Transverse colon (tissue), 4 donors: ENCODE measurements around the gene EPB41L4B. TPM values are rescaled to one million over a fixed set of nuclear protein-coding genes. Genes with fewer than 3 reads are reported as not detected.
"Not testable (repeated sequence)": the region's sequence is repeated elsewhere in the genome, so short reads cannot be mapped to it uniquely, and the experiment has no call there.

Experiments
- DNase-seq: peaks from one replicate; pipeline ENCODE4 v3.0.0-alpha.2; 2019
- H3K27ac ChIP-seq, 4 donors: fragments of 200-600 bp; sonication (generic); 2 replicates each; pipeline ENCODE4 v1.5.1; 2016 to 2018; ENCODE audit warnings: inconsistent platforms in 4 of 4
- H3K27me3 ChIP-seq: fragments of 200-600 bp; sonication (generic); 2 replicates; pipeline ENCODE4 v1.5.1; 2017; ENCODE audit warnings: inconsistent platforms
- H3K36me3 ChIP-seq, 4 donors: fragments of 200-600 bp; sonication (generic); 2 replicates each; pipeline ENCODE4 v1.5.1; 2017 to 2019; ENCODE audit warnings: inconsistent platforms in 4 of 4
- H3K4me1 ChIP-seq, 4 donors: fragments of 200-600 bp; sonication (generic); 2 replicates each; pipeline ENCODE4 v1.5.1; 2017 to 2020; ENCODE audit warnings: inconsistent platforms in 4 of 4
- H3K4me3 ChIP-seq, 4 donors: fragments of 200-600 bp; sonication (generic); 1 replicate in 1 of 4; 2 replicates in 3 of 4; pipeline versions ENCODE4 v1.5.1 to v1.6.1; 2017 to 2019; ENCODE audit warnings: inconsistent platforms in 4 of 4
- H3K9me3 ChIP-seq, 2 donors: fragments of 200-600 bp; sonication (generic); 2 replicates each; pipeline ENCODE4 v1.5.1; 2017 to 2019; ENCODE audit warnings: inconsistent platforms in 2 of 2
- EP300 ChIP-seq: sonication (generic); formaldehyde crosslinking; IDR thresholded peaks from one replicate; pipeline ENCODE4 v1.6.1; 2017; ENCODE audit warnings: antibody characterized with exemption, low read depth
- POLR2A ChIP-seq: fragments of 450-650 bp; IDR thresholded peaks from one replicate; pipeline ENCODE4 v1.6.1; 2016; ENCODE audit warnings: antibody characterized with exemption, mild to moderate bottlenecking, moderate library complexity
- POLR2AphosphoS5 ChIP-seq, 3 donors: sonication (generic); formaldehyde crosslinking; IDR thresholded peaks; one replicate each; pipeline ENCODE4 v1.6.1; 2016; ENCODE audit warnings: antibody characterized with exemption in 3 of 3
- WGBS, 2 donors: methylation state at CpG; one replicate each; pipeline ENCODE4 v1.1.5; 2018; ENCODE audit warnings: low coverage in 1 of 2; 5-methylcytosine and 5-hydroxymethylcytosine counted together
- in situ Hi-C, 4 donors: fragments of 200-750 bp; cut with MboI; loops; one replicate each; pipeline versions ENCODE4 v1.15.0 to v1.15.1; 2017; ENCODE audit warnings: low sequenced_read_pairs in 3 of 4, low pct_ligation_motif_present in 1 of 4, low pct_unique_long_range_greater_than_20kb in 1 of 4
- intact Hi-C: fragments of 100-400 bp; cut with DNase I; formaldehyde crosslinking; loops from one replicate; pipeline ENCODE4 v1.15.1; 2023; ENCODE audit warnings: low total_unique reads
- total RNA-seq, 4 donors: library from RNA; depleted of rRNA; stranded (reverse); fragments of >200 nt; gene quantifications; one replicate each; pipeline ENCODE4 v1.1.0, GENCODE V29; 2016
- TF ChIP-seq, protein P1 (sequence below), 5 experiments: fragments of 200-600 bp in 3 of 5; fragments of 450-650 bp in 2 of 5; sonication (generic) in 3 of 5; IDR thresholded peaks; 1 replicate in 2 of 5; 2 replicates in 3 of 5; pipeline ENCODE4 v1.5.1; 2016 to 2017; ENCODE audit warnings: antibody characterized with exemption in 5 of 5, inconsistent platforms in 3 of 5, mild to moderate bottlenecking in 2 of 5, moderate library complexity in 1 of 5

The EPB41L4B gene
- total RNA-seq, 4 donors from 2014 or later: 76.8 to 159 (median 110) TPM

DNA sequence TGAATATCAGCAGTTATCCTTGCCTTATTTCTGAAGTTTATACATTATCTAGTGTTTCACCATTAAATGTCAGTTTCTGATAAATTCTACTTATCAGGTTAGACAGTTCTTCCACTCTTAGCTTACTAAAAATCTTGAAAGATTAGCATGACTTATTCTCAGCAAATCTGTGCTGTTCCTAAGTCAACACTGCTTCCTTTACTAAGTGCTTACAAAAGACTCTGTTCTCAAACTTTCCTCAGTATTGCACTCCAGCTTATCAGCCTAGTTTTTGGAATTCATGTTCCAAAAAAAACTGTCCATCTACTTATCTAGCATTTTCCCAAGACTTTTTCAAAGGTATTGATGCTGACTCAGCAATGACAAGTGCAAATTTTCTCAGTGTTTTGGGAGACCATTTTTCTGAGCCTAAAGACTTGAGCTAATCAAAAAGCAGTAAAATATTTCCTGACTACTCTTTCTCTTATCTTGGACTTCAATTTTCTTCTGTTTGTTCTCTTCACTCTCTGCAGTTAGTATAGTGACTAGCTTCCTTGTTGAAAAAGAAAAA, 92.7 kb downstream of the EPB41L4B start:
- Histone ChIP-seq H3K9me3 (no peaks in the 10 kb centered on the region), H3K4me3 (no peak overlapping the region), H3K27ac (no peak overlapping the region), H3K27me3 (peaks cover 6% of the 10 kb centered on the region), H3K4me1 (no peaks in the 10 kb centered on the region), H3K36me3 (no peaks in the 10 kb centered on the region)
- DNase-seq: no peak
- in situ Hi-C loops (no loop called here), intact Hi-C loops (no loop called here)
- TF ChIP-seq, protein P1, sequence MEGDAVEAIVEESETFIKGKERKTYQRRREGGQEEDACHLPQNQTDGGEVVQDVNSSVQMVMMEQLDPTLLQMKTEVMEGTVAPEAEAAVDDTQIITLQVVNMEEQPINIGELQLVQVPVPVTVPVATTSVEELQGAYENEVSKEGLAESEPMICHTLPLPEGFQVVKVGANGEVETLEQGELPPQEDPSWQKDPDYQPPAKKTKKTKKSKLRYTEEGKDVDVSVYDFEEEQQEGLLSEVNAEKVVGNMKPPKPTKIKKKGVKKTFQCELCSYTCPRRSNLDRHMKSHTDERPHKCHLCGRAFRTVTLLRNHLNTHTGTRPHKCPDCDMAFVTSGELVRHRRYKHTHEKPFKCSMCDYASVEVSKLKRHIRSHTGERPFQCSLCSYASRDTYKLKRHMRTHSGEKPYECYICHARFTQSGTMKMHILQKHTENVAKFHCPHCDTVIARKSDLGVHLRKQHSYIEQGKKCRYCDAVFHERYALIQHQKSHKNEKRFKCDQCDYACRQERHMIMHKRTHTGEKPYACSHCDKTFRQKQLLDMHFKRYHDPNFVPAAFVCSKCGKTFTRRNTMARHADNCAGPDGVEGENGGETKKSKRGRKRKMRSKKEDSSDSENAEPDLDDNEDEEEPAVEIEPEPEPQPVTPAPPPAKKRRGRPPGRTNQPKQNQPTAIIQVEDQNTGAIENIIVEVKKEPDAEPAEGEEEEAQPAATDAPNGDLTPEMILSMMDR (IDR thresholded peaks at IDR 0.05): no peak
- TF ChIP-seq POLR2AphosphoS5 (IDR thresholded peaks at IDR 0.05) (no peak), EP300 (no peak), POLR2A (no peak)

DNA sequence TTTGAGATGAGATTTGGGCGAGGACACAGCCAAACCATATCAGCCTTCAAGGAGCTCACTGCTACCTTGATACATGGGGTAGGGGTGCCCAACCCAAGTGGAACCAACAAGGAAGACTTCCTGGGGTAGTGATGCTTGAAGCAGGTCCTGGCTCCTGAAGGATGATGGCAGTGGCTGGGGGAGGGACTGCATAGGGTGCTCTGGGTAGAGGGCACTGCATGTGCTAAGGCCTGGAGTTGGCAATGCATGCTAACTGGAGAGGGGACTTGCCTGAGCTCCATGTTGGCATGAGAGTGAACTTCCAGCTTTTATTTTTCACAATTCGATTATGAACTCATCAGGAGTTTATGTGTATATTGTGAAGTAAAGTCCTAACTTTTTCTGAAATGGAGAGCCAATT, 95.2 kb downstream of the EPB41L4B start:
- DNase-seq: no peak
- no peak overlapping the region for H3K27ac ChIP-seq
- no peak for TF ChIP-seq POLR2AphosphoS5 (IDR thresholded peaks at IDR 0.05)
- TF ChIP-seq, protein P1 (IDR thresholded peaks at IDR 0.05): no peak
- no peak for TF ChIP-seq EP300
- intact Hi-C loops (no loop called here), in situ Hi-C loops (no loop called here)
- H3K4me1 ChIP-seq: no peaks in the 10 kb centered on the region
- WGBS, 2 donors: 77 to 80% methylated on average over 1 to 2 of the region's 2 CpGs
- no peaks in the 10 kb centered on the region for H3K36me3 ChIP-seq
- no peaks in the 10 kb centered on the region for H3K9me3 ChIP-seq
- no peak overlapping the region for H3K4me3 ChIP-seq
- H3K27me3 ChIP-seq: peaks cover 6% of the 10 kb centered on the region

DNA sequence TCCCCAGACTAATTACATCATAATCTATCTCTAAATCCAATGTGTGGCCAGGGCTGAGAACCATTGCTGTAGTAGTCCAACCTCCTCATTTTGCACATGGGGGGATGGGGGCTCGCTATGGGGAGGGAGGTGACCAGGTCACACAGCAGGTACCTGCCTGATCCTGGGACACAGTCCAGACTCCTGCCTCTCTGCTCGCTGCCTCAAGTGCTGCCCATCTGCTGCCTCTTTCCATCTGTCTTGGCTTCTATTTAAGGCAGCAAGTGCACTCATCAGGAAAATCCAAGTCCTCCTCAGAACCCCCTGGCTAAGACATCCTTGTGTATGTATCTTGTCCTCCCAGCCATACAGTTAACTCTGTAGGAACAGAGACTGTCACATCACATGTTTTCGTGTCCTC, 96.1 kb downstream of the EPB41L4B start:
- no peaks in the 10 kb centered on the region for H3K4me1 ChIP-seq
- in situ Hi-C loops (no loop called here), intact Hi-C loops (no loop called here)
- no peak overlapping the region for H3K27ac ChIP-seq
- no peak for DNase-seq
- no peaks in the 10 kb centered on the region for H3K9me3 ChIP-seq
- 83 to 86% methylated on average over 3 of the region's 3 CpGs for WGBS, 2 donors
- H3K4me3 ChIP-seq: no peak overlapping the region
- TF ChIP-seq EP300 (no peak), POLR2AphosphoS5 (IDR thresholded peaks at IDR 0.05) (no peak), POLR2A (no peak)
- TF ChIP-seq, protein P1 (IDR thresholded peaks at IDR 0.05): no peak
- H3K27me3 ChIP-seq: peaks cover 3% of the 10 kb centered on the region
- no peaks in the 10 kb centered on the region for H3K36me3 ChIP-seq

DNA sequence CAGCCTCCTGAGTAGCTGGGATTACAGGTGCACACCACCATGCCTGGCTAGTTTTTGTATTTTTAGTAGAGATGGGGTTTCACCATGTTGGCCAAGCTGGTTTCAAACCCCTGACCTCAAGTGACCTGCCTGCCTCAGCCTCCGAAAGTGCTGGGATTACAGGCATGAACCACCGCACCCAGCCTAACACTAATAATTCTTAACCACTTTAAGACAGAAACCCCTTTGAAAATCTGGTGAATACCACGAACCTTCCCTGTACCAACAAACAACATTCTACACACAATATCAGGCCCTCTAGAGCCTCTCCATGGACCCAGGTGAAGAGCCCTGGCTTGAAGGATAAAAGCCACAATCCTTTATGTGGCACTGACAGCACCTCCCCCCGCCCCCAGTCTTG, 102.6 kb downstream of the EPB41L4B start:
- H3K9me3 ChIP-seq, H3K27me3 ChIP-seq, H3K4me1 ChIP-seq, H3K36me3 ChIP-seq, H3K4me3 ChIP-seq, H3K27ac ChIP-seq, in situ Hi-C loops, intact Hi-C loops, DNase-seq: not testable (repeated sequence)
- WGBS, 2 donors: 90% methylated on average over 4 of the region's 4 CpGs; no CpG with 5 or more reads in 1 of the 2 donors

DNA sequence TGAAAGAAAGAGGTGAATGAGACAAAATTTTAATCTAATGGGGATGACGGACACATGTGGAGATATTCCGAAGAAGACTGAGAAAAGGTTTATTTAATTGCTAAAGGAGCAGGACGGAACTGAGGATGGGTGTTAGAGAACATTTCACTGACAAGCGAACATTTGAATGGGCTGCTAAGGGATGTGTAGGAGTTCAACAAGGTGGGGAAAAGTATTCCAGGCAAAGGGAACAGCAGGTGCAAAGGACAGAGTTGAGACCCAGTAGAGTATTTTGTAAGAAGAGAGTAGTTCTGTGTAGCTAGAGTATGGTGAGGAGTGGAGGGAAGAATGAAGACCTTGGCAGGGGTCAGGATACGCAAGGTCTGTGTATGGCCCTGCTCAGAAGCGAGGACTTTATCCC, 106.4 kb downstream of the EPB41L4B start:
- Histone ChIP-seq H3K27ac (no peak overlapping the region), H3K9me3 (no peaks in the 10 kb centered on the region), H3K36me3 (no peaks in the 10 kb centered on the region), H3K27me3 (no peaks in the 10 kb centered on the region), H3K4me1 (no peaks in the 10 kb centered on the region), H3K4me3 (no peak overlapping the region)
- intact Hi-C loops: no loop called here
- no peak for DNase-seq
- in situ Hi-C loops: no loop called here
- WGBS, 2 donors: 89 to 90% methylated on average over 5 to 6 of the region's 6 CpGs
- TF ChIP-seq POLR2AphosphoS5 (IDR thresholded peaks at IDR 0.05): no peak
- TF ChIP-seq, protein P1 (IDR thresholded peaks at IDR 0.05): no peak
- TF ChIP-seq POLR2A: no peak
- no peak for TF ChIP-seq EP300
